ENCODE measurements around the gene GPR108. TPM values are rescaled to one million over a fixed set of nuclear protein-coding genes. Genes with fewer than 3 reads are reported as not detected.
A peak's percentile ranks its signal among the peaks of the same experiment; 100 is the strongest.

GPR108 gene
- total and polyA plus RNA-seq, 2 of the 13 experiments (the other 11 are each of a cell fraction or from before 2014, with no cell fraction given) = 36.4 to 63.0 TPM

DNA sequence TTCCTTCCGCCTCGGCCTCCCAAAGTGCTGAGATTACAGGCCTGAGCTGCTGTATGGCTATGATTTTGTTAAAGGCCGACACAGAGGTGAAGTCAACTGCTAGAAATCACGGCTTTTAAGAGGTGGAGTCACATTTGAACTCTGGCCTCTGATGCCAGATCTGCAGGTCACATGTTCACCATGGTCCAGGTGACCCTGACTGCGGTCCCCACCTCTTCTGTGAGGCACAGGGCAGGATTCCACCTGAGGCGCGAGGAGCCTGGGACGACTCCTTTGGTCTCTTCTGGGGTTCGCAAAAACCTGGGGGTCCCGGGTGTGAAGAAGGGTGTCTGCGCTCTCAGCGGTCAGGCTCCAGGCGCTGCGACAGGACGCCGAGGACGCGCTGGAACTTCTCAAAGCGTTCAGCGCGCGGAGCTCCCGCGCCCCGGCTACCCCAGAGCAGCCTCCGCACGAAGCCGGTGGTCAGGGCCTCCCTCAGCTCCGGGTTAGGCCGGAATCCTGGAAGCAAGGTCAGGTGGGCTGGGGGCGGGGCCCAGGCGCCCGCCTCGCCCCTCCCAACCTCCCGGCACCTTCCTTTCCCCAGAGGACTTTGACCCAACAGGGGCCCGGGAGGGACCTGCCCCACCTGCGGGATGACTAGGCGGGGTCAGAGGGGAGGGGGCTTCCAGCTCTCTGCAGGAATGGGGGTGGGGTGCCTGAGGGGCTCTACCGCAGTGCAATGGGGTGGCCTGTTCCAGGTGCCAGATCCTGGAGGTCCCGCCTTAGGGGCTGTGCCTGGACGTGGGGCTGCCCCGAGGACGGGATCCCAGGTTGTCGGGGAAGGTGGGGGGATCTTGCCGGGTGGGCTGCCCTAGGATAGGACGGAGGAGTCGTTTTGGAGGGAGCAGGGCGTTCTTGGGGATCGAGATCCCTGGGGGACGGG lies 15.1 kb upstream of the GPR108 start (continued):
- TF ChIP-seq SMYD3 (CRISPR knock-in tag; IDR thresholded peaks at IDR 0.05) (0 out of 2 replicates have a peak, but pooled peaks have one; percentile 66), IRF2 (CRISPR knock-in tag; IDR thresholded peaks at IDR 0.05) (no peak), ZFY (CRISPR knock-in tag; IDR thresholded peaks at IDR 0.05) (peak; percentile 83), ASH2L (IDR thresholded peaks at IDR 0.05; ENCODE audit: insufficient read length, low read depth, low read length) (peak; percentile 77), SRSF9 (IDR thresholded peaks at IDR 0.05; ENCODE audit: borderline replicate concordance, insufficient read depth, low read depth, low read length, poor library complexity, severe bottlenecking) (no peak), HNRNPL (IDR thresholded peaks at IDR 0.05; ENCODE audit: low read depth, low read length) (0 out of 2 replicates have a peak, but pooled peaks have one; percentile 44), KAT2B (IDR thresholded peaks at IDR 0.05; ENCODE audit: borderline replicate concordance, low read depth, low read length) (no peak), ZMAT3 (CRISPR knock-in tag; conservative IDR thresholded peaks at IDR 0.05) (no peak), ZNF264 (CRISPR knock-in tag; IDR thresholded peaks at IDR 0.05) (peak; percentile 48; the same call in 1 of the 2 replicates), ZFAT (CRISPR knock-in tag; conservative IDR thresholded peaks at IDR 0.05) (no peak), TAF15 (IDR thresholded peaks at IDR 0.05; ENCODE audit: low read depth, low read length, poor library complexity, severe bottlenecking) (peak; percentile 24), ZNF446 (CRISPR knock-in tag; IDR thresholded peaks at IDR 0.05) (peak; percentile 38; the same call in 1 of the 2 replicates), ZNF501 (CRISPR knock-in tag; IDR thresholded peaks at IDR 0.05) (peak; percentile 88; the same call in 1 of the 2 replicates)
- TF ChIP-seq, protein P1, sequence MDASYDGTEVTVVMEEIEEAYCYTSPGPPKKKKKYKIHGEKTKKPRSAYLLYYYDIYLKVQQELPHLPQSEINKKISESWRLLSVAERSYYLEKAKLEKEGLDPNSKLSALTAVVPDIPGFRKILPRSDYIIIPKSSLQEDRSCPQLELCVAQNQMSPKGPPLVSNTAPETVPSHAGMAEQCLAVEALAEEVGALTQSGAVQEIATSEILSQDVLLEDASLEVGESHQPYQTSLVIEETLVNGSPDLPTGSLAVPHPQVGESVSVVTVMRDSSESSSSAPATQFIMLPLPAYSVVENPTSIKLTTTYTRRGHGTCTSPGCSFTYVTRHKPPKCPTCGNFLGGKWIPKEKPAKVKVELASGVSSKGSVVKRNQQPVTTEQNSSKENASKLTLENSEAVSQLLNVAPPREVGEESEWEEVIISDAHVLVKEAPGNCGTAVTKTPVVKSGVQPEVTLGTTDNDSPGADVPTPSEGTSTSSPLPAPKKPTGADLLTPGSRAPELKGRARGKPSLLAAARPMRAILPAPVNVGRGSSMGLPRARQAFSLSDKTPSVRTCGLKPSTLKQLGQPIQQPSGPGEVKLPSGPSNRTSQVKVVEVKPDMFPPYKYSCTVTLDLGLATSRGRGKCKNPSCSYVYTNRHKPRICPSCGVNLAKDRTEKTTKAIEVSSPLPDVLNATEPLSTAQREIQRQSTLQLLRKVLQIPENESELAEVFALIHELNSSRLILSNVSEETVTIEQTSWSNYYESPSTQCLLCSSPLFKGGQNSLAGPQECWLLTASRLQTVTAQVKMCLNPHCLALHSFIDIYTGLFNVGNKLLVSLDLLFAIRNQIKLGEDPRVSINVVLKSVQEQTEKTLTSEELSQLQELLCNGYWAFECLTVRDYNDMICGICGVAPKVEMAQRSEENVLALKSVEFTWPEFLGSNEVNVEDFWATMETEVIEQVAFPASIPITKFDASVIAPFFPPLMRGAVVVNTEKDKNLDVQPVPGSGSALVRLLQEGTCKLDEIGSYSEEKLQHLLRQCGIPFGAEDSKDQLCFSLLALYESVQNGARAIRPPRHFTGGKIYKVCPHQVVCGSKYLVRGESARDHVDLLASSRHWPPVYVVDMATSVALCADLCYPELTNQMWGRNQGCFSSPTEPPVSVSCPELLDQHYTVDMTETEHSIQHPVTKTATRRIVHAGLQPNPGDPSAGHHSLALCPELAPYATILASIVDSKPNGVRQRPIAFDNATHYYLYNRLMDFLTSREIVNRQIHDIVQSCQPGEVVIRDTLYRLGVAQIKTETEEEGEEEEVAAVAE (CRISPR knock-in tag; IDR thresholded peaks at IDR 0.05; ENCODE audit: borderline replicate concordance) = peak; percentile 84
- TF ChIP-seq, protein P2, sequence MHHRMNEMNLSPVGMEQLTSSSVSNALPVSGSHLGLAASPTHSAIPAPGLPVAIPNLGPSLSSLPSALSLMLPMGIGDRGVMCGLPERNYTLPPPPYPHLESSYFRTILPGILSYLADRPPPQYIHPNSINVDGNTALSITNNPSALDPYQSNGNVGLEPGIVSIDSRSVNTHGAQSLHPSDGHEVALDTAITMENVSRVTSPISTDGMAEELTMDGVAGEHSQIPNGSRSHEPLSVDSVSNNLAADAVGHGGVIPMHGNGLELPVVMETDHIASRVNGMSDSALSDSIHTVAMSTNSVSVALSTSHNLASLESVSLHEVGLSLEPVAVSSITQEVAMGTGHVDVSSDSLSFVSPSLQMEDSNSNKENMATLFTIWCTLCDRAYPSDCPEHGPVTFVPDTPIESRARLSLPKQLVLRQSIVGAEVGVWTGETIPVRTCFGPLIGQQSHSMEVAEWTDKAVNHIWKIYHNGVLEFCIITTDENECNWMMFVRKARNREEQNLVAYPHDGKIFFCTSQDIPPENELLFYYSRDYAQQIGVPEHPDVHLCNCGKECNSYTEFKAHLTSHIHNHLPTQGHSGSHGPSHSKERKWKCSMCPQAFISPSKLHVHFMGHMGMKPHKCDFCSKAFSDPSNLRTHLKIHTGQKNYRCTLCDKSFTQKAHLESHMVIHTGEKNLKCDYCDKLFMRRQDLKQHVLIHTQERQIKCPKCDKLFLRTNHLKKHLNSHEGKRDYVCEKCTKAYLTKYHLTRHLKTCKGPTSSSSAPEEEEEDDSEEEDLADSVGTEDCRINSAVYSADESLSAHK (CRISPR knock-in tag; IDR thresholded peaks at IDR 0.05; ENCODE audit: borderline replicate concordance) = no peak
- TF ChIP-seq, protein P3, sequence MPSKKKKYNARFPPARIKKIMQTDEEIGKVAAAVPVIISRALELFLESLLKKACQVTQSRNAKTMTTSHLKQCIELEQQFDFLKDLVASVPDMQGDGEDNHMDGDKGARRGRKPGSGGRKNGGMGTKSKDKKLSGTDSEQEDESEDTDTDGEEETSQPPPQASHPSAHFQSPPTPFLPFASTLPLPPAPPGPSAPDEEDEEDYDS (CRISPR knock-in tag; IDR thresholded peaks at IDR 0.05) = 0 out of 2 replicates have a peak, but pooled peaks have one; percentile 42
- TF ChIP-seq, protein P4, sequence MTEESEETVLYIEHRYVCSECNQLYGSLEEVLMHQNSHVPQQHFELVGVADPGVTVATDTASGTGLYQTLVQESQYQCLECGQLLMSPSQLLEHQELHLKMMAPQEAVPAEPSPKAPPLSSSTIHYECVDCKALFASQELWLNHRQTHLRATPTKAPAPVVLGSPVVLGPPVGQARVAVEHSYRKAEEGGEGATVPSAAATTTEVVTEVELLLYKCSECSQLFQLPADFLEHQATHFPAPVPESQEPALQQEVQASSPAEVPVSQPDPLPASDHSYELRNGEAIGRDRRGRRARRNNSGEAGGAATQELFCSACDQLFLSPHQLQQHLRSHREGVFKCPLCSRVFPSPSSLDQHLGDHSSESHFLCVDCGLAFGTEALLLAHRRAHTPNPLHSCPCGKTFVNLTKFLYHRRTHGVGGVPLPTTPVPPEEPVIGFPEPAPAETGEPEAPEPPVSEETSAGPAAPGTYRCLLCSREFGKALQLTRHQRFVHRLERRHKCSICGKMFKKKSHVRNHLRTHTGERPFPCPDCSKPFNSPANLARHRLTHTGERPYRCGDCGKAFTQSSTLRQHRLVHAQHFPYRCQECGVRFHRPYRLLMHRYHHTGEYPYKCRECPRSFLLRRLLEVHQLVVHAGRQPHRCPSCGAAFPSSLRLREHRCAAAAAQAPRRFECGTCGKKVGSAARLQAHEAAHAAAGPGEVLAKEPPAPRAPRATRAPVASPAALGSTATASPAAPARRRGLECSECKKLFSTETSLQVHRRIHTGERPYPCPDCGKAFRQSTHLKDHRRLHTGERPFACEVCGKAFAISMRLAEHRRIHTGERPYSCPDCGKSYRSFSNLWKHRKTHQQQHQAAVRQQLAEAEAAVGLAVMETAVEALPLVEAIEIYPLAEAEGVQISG (CRISPR knock-in tag; IDR thresholded peaks at IDR 0.05) = peak; percentile 52
